Trophoblast cell (in vitro differentiated cells and primary cell): ENCODE measurements around the gene HOXA5.
A peak's percentile ranks its signal among the peaks of the same experiment; 100 is the strongest.

Source experiments
- DNase-seq, 2 donors: peaks; one replicate each; pipeline ENCODE4 v3.0.0-alpha.2; 2016
- H2AFZ ChIP-seq: 2 replicates; pipeline ENCODE4 v1.6.1; 2013; ENCODE audit warnings: low read length, moderate library complexity, mild to moderate bottlenecking; ENCODE audit not compliant: insufficient read depth, poor library complexity
- H2AK5ac ChIP-seq: 2 replicates; pipeline ENCODE4 v1.6.1; 2013; ENCODE audit warnings: mild to moderate bottlenecking, low read length
- H2BK120ac ChIP-seq: 2 replicates; pipeline ENCODE4 v1.6.1; 2013; ENCODE audit warnings: low read length, mild to moderate bottlenecking, moderate library complexity; ENCODE audit not compliant: insufficient read depth, poor library complexity
- H2BK12ac ChIP-seq: 2 replicates; pipeline ENCODE4 v1.6.1; 2013; ENCODE audit warnings: mild to moderate bottlenecking, low read length, moderate library complexity
- H2BK5ac ChIP-seq: 2 replicates; pipeline ENCODE4 v1.6.1; 2013; ENCODE audit warnings: low read length, low read depth, moderate library complexity, mild to moderate bottlenecking; ENCODE audit not compliant: poor library complexity
- H3K14ac ChIP-seq: 2 replicates; pipeline ENCODE4 v1.6.1; 2013; ENCODE audit warnings: mild to moderate bottlenecking, low read length
- H3K18ac ChIP-seq: 2 replicates; pipeline ENCODE4 v1.6.1; 2013; ENCODE audit warnings: mild to moderate bottlenecking, low read length
- H3K23ac ChIP-seq: 2 replicates; pipeline ENCODE4 v1.6.1; 2013; ENCODE audit warnings: low read length
- H3K27ac ChIP-seq: 2 replicates; pipeline ENCODE4 v1.5.1; 2013; ENCODE audit warnings: low read depth, mild to moderate bottlenecking, inconsistent platforms, low read length, moderate library complexity
- H3K27me3 ChIP-seq: 2 replicates; pipeline ENCODE4 v1.6.1; 2013; ENCODE audit warnings: inconsistent platforms, mild to moderate bottlenecking, low read length, moderate library complexity; ENCODE audit not compliant: insufficient read depth
- H3K36me3 ChIP-seq, 2 experiments: 1 replicate in 1 of 2; 2 replicates in 1 of 2; pipeline ENCODE4 v1.6.1; 2013; ENCODE audit warnings: low read length in 2 of 2, mild to moderate bottlenecking in 2 of 2, moderate library complexity in 1 of 2; ENCODE audit not compliant: insufficient read depth in 2 of 2, control insufficient read depth in 1 of 2
- H3K4ac ChIP-seq: 2 replicates; pipeline ENCODE4 v1.6.1; 2013; ENCODE audit warnings: low read depth, mild to moderate bottlenecking, low read length, moderate library complexity
- H3K4me1 ChIP-seq, 2 experiments: 1 replicate in 1 of 2; 2 replicates in 1 of 2; pipeline ENCODE4 v1.6.1; 2013; ENCODE audit warnings: low read length in 2 of 2, mild to moderate bottlenecking in 2 of 2, moderate library complexity in 1 of 2; ENCODE audit not compliant: insufficient read depth in 2 of 2, control insufficient read depth in 1 of 2
- H3K4me2 ChIP-seq: 2 replicates; pipeline ENCODE4 v1.6.1; 2013; ENCODE audit warnings: inconsistent platforms, mild to moderate bottlenecking, low read length, moderate library complexity
- H3K4me3 ChIP-seq: 2 replicates; pipeline ENCODE4 v1.5.1; 2013; ENCODE audit warnings: mild to moderate bottlenecking, low read depth, low read length, inconsistent platforms
- H3K79me1 ChIP-seq: one replicate; pipeline ENCODE4 v1.6.1; 2013; ENCODE audit warnings: low read length
- H3K79me2 ChIP-seq: 2 replicates; pipeline ENCODE4 v1.6.1; 2013; ENCODE audit warnings: low read length, mild to moderate bottlenecking; ENCODE audit not compliant: control insufficient read depth, insufficient read depth, poor library complexity
- H3K9ac ChIP-seq: 2 replicates; pipeline ENCODE4 v1.6.1; 2013; ENCODE audit warnings: mild to moderate bottlenecking, low read length
- H3K9me3 ChIP-seq: 2 replicates; pipeline ENCODE4 v1.6.1; 2013; ENCODE audit warnings: low read depth, mild to moderate bottlenecking, control low read depth, inconsistent platforms, low read length; ENCODE audit not compliant: insufficient read depth
- H4K12ac ChIP-seq: 2 replicates; pipeline ENCODE4 v1.6.1; 2013; ENCODE audit warnings: low read depth, mild to moderate bottlenecking, low read length, moderate library complexity
- H4K8ac ChIP-seq: 2 replicates; pipeline ENCODE4 v1.6.1; 2013; ENCODE audit warnings: low read depth, mild to moderate bottlenecking, low read length, moderate library complexity
- H4K91ac ChIP-seq: one replicate; pipeline ENCODE4 v1.6.1; 2013; ENCODE audit warnings: low read depth, mild to moderate bottlenecking, low read length, moderate library complexity
- WGBS: extraction: QIAGEN DNeasy Blood & Tissue Kit; methylation state at CpG from one replicate; pipeline ENCODE4 v1.1.7; 2013; ENCODE audit warnings: missing lambda C conversion rate; ENCODE audit not compliant: insufficient read length, insufficient coverage; ENCODE audit errors: extremely low coverage; 5-methylcytosine and 5-hydroxymethylcytosine counted together

Gene HOXA5

DNA sequence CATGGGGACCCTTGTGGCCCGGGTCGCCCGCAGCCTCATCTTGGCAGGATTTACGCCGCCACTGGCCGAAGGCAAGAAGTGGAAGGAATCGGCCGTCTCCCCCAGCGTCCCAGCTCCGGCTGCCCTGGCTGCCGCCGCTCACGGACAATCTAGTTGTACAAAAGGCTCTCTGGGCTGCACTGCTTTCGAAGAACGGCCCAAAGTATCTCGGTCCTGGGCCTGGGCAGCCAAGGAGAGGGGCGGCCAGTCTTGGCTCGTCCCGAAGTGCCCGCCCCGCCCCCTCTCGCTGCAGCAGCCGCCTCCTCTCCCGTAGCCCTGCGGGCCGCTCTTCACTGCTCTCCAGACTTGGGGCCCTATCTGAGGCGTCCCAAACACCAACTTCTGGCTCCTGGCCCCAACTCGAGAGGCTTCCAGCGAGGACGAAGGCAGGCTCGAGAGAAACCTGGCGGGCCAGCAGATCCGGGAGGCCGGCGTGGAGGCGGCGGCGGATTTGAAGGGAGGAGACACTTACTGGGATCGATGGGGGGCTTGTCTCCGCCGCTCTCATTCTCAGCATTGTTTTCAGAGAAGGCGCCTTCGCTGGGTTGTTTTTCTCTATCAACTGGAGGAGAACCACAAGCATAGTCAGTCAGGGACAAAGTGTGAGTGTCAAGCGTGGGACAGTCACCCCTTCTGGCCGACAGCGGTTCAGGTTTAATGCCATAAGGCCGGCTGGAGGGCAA, 21.0 kb upstream of the HOXA5 start:
- Histone ChIP-seq H3K9ac (no peak overlapping the region), H3K9me3 (peaks cover 39% of the 10 kb centered on the region), H3K79me1 (no peaks in the 10 kb centered on the region), H4K12ac (no peak overlapping the region), H3K27me3 (peaks cover 85% of the 10 kb centered on the region), H3K79me2 (peaks cover 1% of the 10 kb centered on the region), H2BK12ac (no peak overlapping the region), H3K4ac (no peak overlapping the region), H2AFZ (no peak overlapping the region), H3K23ac (no peak overlapping the region), H4K8ac (no peak overlapping the region), H2AK5ac (no peak overlapping the region), H3K27ac (no peak overlapping the region), H3K4me3 (no peak overlapping the region), H4K91ac (no peak overlapping the region), H3K4me1 (peaks cover 5 to 10% of the 10 kb centered on the region in 2 experiments), H3K4me2 (no peak overlapping the region), H2BK120ac (no peak overlapping the region), H3K18ac (no peak overlapping the region), H3K36me3 (no peaks in the 10 kb centered on the region), H2BK5ac (no peak overlapping the region), H3K14ac (no peak overlapping the region)
- WGBS: no CpG with 5 or more reads among the region's 47 CpGs
- DNase-seq: peak in 1 of 2 donors; percentile 16

DNA sequence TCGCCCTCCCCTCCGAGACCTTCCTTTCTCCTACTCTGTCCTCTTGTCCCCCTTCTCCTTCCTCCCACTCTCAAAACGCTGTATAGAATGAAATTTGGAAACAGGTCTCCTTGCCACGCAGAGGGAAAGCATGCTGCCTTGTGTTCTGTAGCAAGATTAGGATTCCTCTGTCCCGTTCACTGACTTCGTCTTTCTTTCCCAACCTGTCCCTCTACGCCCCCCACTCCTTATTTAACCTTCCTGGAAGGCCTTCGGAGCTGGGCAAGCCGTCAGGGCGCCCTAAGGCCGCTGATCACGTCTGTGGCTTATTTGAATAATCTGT, 20.5 kb upstream of the HOXA5 start:
- DNase-seq: no peak
- H2AK5ac ChIP-seq: no peak overlapping the region
- no peak overlapping the region for H3K9ac ChIP-seq
- no peak overlapping the region for H2BK12ac ChIP-seq
- no CpG with 5 or more reads among the region's 12 CpGs for whole genome bisulfite sequencing
- H3K27me3 ChIP-seq: peaks cover 85% of the 10 kb centered on the region
- no peak overlapping the region for H4K12ac ChIP-seq
- H3K4me1 ChIP-seq: peaks cover 4 to 10% of the 10 kb centered on the region in 2 experiments
- H3K36me3 ChIP-seq: no peaks in the 10 kb centered on the region
- H4K91ac ChIP-seq: no peak overlapping the region
- no peak overlapping the region for H3K4ac ChIP-seq
- no peak overlapping the region for H3K4me3 ChIP-seq
- peaks cover 1% of the 10 kb centered on the region for H3K79me2 ChIP-seq
- no peak overlapping the region for H3K27ac ChIP-seq
- no peak overlapping the region for H4K8ac ChIP-seq
- H2AFZ ChIP-seq: no peak overlapping the region
- no peak overlapping the region for H3K18ac ChIP-seq
- H3K23ac ChIP-seq: no peak overlapping the region
- H2BK5ac ChIP-seq: no peak overlapping the region
- no peak overlapping the region for H2BK120ac ChIP-seq
- H3K14ac ChIP-seq: no peak overlapping the region
- H3K9me3 ChIP-seq: peaks cover 41% of the 10 kb centered on the region
- H3K79me1 ChIP-seq: no peaks in the 10 kb centered on the region
- H3K4me2 ChIP-seq: no peak overlapping the region

DNA sequence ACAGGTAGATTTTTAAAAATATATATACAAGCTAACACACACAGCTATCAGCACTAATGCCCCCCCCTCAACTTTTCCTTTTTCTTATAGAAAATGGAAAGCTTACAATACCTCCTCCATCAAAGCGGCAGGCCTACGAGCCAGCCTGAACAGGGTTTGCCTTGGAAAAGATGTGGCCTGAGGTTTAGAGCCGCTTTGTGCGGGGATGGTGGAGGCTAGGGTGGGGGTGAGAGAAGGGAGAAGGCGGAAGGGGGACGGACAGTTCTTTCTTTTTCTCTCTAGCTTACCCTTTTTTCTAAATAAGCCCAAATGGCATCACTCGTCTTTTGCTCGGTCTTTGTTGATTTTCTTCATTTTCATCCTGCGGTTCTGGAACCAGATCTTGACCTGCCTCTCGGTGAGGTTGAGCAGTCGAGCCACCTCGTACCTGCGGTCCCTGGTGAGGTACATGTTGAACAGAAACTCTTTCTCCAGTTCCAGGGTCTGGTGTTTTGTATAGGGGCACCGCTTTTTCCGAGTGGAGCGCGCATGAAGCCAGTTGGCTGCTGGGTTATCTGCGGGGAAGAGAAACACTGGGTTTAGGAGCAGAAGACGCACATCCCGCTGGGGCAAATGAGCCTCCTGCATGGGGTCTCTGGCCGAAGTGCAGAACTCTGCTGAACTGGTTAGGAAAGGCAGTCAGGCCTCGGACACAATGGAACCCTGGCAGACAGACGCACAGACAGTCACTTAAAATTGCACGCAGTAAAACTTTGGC, 20.0 kb upstream of the HOXA5 start:
- Histone ChIP-seq H2AK5ac (no peak overlapping the region), H3K27ac (no peak overlapping the region), H3K36me3 (no peaks in the 10 kb centered on the region), H3K79me1 (no peaks in the 10 kb centered on the region), H2BK5ac (no peak overlapping the region), H3K4ac (no peak overlapping the region), H3K79me2 (peaks cover 1% of the 10 kb centered on the region), H3K4me1 (peaks cover 4 to 10% of the 10 kb centered on the region in 2 experiments), H2BK120ac (no peak overlapping the region), H4K8ac (no peak overlapping the region), H3K27me3 (peaks cover 85% of the 10 kb centered on the region), H3K23ac (no peak overlapping the region), H2BK12ac (no peak overlapping the region), H3K4me2 (no peak overlapping the region), H4K91ac (no peak overlapping the region), H3K14ac (no peak overlapping the region), H4K12ac (no peak overlapping the region), H3K4me3 (no peak overlapping the region), H3K9me3 (peaks cover 41% of the 10 kb centered on the region), H3K18ac (no peak overlapping the region), H2AFZ (no peak overlapping the region), H3K9ac (no peak overlapping the region)
- no CpG with 5 or more reads among the region's 24 CpGs for WGBS
- DNase-seq: no peak

- WGBS: no CpG with 5 or more reads among the region's 7 CpGs
- no peak overlapping the region for H2BK120ac ChIP-seq
- H2AK5ac ChIP-seq: no peak overlapping the region
- H3K4me3 ChIP-seq: no peak overlapping the region
- H3K9ac ChIP-seq: no peak overlapping the region
- H4K12ac ChIP-seq: no peak overlapping the region
- no peak overlapping the region for H3K4ac ChIP-seq
- H3K79me2 ChIP-seq: peaks cover 1% of the 10 kb centered on the region
- no peaks in the 10 kb centered on the region for H3K36me3 ChIP-seq
- H3K27me3 ChIP-seq: peaks cover 85% of the 10 kb centered on the region
- H2BK5ac ChIP-seq: no peak overlapping the region
- no peak overlapping the region for H4K91ac ChIP-seq
- no peak overlapping the region for H2AFZ ChIP-seq
- H3K4me2 ChIP-seq: no peak overlapping the region
- H4K8ac ChIP-seq: no peak overlapping the region
- no peak overlapping the region for H2BK12ac ChIP-seq
- peaks cover 43% of the 10 kb centered on the region for H3K9me3 ChIP-seq
- H3K79me1 ChIP-seq: no peaks in the 10 kb centered on the region
- no peak overlapping the region for H3K14ac ChIP-seq
- H3K4me1 ChIP-seq: peaks cover 4 to 10% of the 10 kb centered on the region in 2 experiments
- no peak overlapping the region for H3K27ac ChIP-seq
- H3K18ac ChIP-seq: no peak overlapping the region
- no peak overlapping the region for H3K23ac ChIP-seq
- DNase-seq: no peak
Observed at GRCh38 chr7:27162561-27163287, 19.2 kb upstream of the HOXA5 start.
